Measurements from ENCODE around the gene CNGA1.
A peak's percentile ranks its signal among the peaks of the same experiment; 100 is the strongest.
"Not testable (repeated sequence)": the region's sequence is repeated elsewhere in the genome, so short reads cannot be mapped to it uniquely, and the experiment has no call there.

CNGA1 gene

GRCh38 chr4:48008021-48008596 lies 8.4 kb downstream of the CNGA1 start:
- TF ChIP-seq CTCF (IDR thresholded peaks at IDR 0.05) (no peak), ZFX (IDR thresholded peaks at IDR 0.05; ENCODE audit: borderline replicate concordance) (no peak)
- H3K27ac ChIP-seq, result no peak overlapping the region

GRCh38 chr4:48005781-48006180 lies 10.7 kb downstream of the CNGA1 start:
- no peak overlapping the region for H3K27ac ChIP-seq
- TF ChIP-seq ZFX (IDR thresholded peaks at IDR 0.05; ENCODE audit: borderline replicate concordance), result no peak
- no peak for TF ChIP-seq CTCF (IDR thresholded peaks at IDR 0.05)

- TF ChIP-seq CTCF (IDR thresholded peaks at IDR 0.05), result peak; percentile 65
Observed at GRCh38 chr4:48003568-48003967, 12.9 kb downstream of the CNGA1 start.

GRCh38 chr4:48002267-48002666 lies 14.2 kb downstream of the CNGA1 start:
- H3K27ac ChIP-seq, result no peak overlapping the region
- no peak for TF ChIP-seq CTCF (IDR thresholded peaks at IDR 0.05)
- no peak for TF ChIP-seq ZFX (IDR thresholded peaks at IDR 0.05; ENCODE audit: borderline replicate concordance)

More at GRCh38 chr4:48003568-48003967, 12.9 kb downstream of the CNGA1 start:
- not testable (repeated sequence) for H3K27ac ChIP-seq

GRCh38 chr4:47996021-47996420 lies 20.5 kb downstream of the CNGA1 start:
- H3K27ac ChIP-seq, result no peak overlapping the region
- TF ChIP-seq CTCF (IDR thresholded peaks at IDR 0.05) (no peak), ZFX (IDR thresholded peaks at IDR 0.05; ENCODE audit: borderline replicate concordance) (no peak)

- not testable (repeated sequence) for H3K27ac ChIP-seq
Observed at GRCh38 chr4:47992475-47992874, 24.0 kb downstream of the CNGA1 start.

GRCh38 chr4:47990145-47990544 lies 26.3 kb downstream of the CNGA1 start:
- TF ChIP-seq ZFX (IDR thresholded peaks at IDR 0.05; ENCODE audit: borderline replicate concordance) (no peak), CTCF (IDR thresholded peaks at IDR 0.05) (no peak)
- H3K27ac ChIP-seq, result no peak overlapping the region

GRCh38 chr4:47974566-47974965 lies 41.9 kb downstream of the CNGA1 start:
- H3K27ac ChIP-seq, result no peak overlapping the region
- TF ChIP-seq ZFX (IDR thresholded peaks at IDR 0.05; ENCODE audit: borderline replicate concordance) (no peak), CTCF (IDR thresholded peaks at IDR 0.05) (no peak)
